Measurements from ENCODE around the gene KLHL36.
"Not testable (repeated sequence)": the region's sequence is repeated elsewhere in the genome, so short reads cannot be mapped to it uniquely, and the experiment has no call there.

Gene KLHL36

GRCh38 chr16:84673561-84673960 is 25.2 kb downstream of the KLHL36 start:
- no peak for DNase-seq

GRCh38 chr16:84675423-84675822 is 27.1 kb downstream of the KLHL36 start:
- DNase-seq: no peak

GRCh38 chr16:84675884-84676283 is 27.6 kb downstream of the KLHL36 start:
- no peak for DNase-seq

- DNase-seq: no peak
Observed at GRCh38 chr16:84677017-84677803, 28.9 kb downstream of the KLHL36 start.

GRCh38 chr16:84677849-84678248 is 29.5 kb downstream of the KLHL36 start:
- no peak for DNase-seq

GRCh38 chr16:84678541-84678940 is 30.2 kb downstream of the KLHL36 start:
- DNase-seq: no peak

- no peak for DNase-seq
Observed at GRCh38 chr16:84680165-84680842, 32.0 kb downstream of the KLHL36 start.

GRCh38 chr16:84680843-84681629 is 32.7 kb downstream of the KLHL36 start:
- DNase-seq: no peak

GRCh38 chr16:84683691-84684591 is 35.6 kb downstream of the KLHL36 start:
- DNase-seq: no peak

GRCh38 chr16:84684592-84684965 is 36.3 kb downstream of the KLHL36 start:
- no peak for DNase-seq

- DNase-seq: no peak
Observed at GRCh38 chr16:84685210-84685609, 36.9 kb downstream of the KLHL36 start.

- no peak for DNase-seq
Observed at GRCh38 chr16:84686707-84687298, 38.5 kb downstream of the KLHL36 start.

- DNase-seq: no peak
Observed at GRCh38 chr16:84687715-84688114, 39.4 kb downstream of the KLHL36 start.

- not testable (repeated sequence) for DNase-seq
Observed at GRCh38 chr16:84688163-84688562, 39.9 kb downstream of the KLHL36 start.

GRCh38 chr16:84689111-84689510 is 40.8 kb downstream of the KLHL36 start:
- DNase-seq: peak; percentile 10 to 29

GRCh38 chr16:84690088-84690819 is 41.9 kb downstream of the KLHL36 start:
- no peak for DNase-seq

- no peak for DNase-seq
Observed at GRCh38 chr16:84692451-84693214, 44.3 kb downstream of the KLHL36 start.

- not testable (repeated sequence) for DNase-seq
Observed at GRCh38 chr16:84693869-84694268, 45.6 kb downstream of the KLHL36 start.

GRCh38 chr16:84694980-84695379 is 46.7 kb downstream of the KLHL36 start:
- DNase-seq: no peak

- peak in 1 of 2 experiments; percentile 39 for DNase-seq
Observed at GRCh38 chr16:84699147-84699711, 50.9 kb downstream of the KLHL36 start.

Measured in SHP77 (cell line).